Sigmoid colon (tissue), 3 donors: Measurements from ENCODE around the gene C19orf12.

ENCODE experiments used
- CTCF ChIP-seq, 4 experiments: fragments of 450-650 bp in 3 of 4; fragments of 200-600 bp in 1 of 4; IDR thresholded peaks; one replicate each; pipeline ENCODE4 v1.5.1; 2016 to 2019; ENCODE audit warnings: antibody characterized with exemption in 4 of 4, mild to moderate bottlenecking in 3 of 4, moderate library complexity in 2 of 4
- POLR2A ChIP-seq, 2 donors: fragments of 450-650 bp; IDR thresholded peaks; one replicate each; pipeline ENCODE4 v1.6.1; 2016; ENCODE audit warnings: antibody characterized with exemption in 2 of 2, mild to moderate bottlenecking in 2 of 2, moderate library complexity in 2 of 2

DNA sequence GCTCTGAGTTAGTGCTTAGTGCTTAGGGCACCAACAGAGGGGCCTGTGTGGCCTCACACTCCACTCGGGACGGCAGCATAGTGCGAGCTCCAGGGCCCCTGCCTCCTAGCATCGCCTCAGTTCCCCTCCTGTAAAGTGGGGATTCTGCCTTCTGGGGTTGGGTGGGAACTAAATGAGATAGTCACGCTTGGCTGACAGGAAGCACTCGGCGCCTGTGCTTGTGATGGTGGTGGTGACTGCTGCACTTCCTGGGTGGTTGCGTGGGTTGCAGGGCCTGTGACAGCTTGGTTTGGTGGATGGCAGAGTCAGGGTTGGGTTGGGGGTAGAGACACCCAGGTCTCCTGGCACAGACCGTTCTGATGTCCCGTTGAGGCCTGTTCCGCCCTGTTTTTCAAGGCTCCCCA, 42.1 kb downstream of the C19orf12 start:
- TF ChIP-seq CTCF (IDR thresholded peaks at IDR 0.05): no peak
- TF ChIP-seq POLR2A (IDR thresholded peaks at IDR 0.05): no peak
